ENCODE results near the gene PSEN1. TPM values are rescaled to one million over a fixed set of nuclear protein-coding genes. Genes with fewer than 3 reads are reported as not detected.

The PSEN1 gene
- total and polyA plus RNA-seq, 12 donors = 13.2 to 33.7 (median 24.1) TPM

- H3K36me3 ChIP-seq = no peaks in the 10 kb centered on the region
- peaks cover 0 to 4% (median 2%) of the 10 kb centered on the region in 7 donors for H3K27me3 ChIP-seq
- no peak for ATAC-seq
- WGBS, 2 donors = 90 to 91% methylated on average over 25 to 27 of the region's 27 CpGs
- H3K4me1 ChIP-seq = peaks cover 0 to 5% (median 2%) of the 10 kb centered on the region in 9 donors
- DNase-seq = no peak
- intact Hi-C loops (cut with DNase I) = no loop called here
- no peaks in the 10 kb centered on the region for H3K9me3 ChIP-seq
- no peak for TF ChIP-seq CTCF (IDR thresholded peaks at IDR 0.05)
- H3K27ac ChIP-seq = no peak overlapping the region
- H3K4me3 ChIP-seq = no peak overlapping the region
Measured at GRCh38 chr14:73250781-73251500, 114.6 kb downstream of the PSEN1 start.

GRCh38 chr14:73251516-73252215 lies 115.4 kb downstream of the PSEN1 start:
- H3K36me3 ChIP-seq = no peaks in the 10 kb centered on the region
- H3K4me1 ChIP-seq = no peaks in the 10 kb centered on the region
- ATAC-seq = peak in 1 of 8 donors; percentile 34
- intact Hi-C loops (cut with DNase I) = no loop called here
- no peak overlapping the region for H3K27ac ChIP-seq
- WGBS, 2 donors = 93 to 95% methylated on average over 30 of the region's 30 CpGs
- no peaks in the 10 kb centered on the region for H3K27me3 ChIP-seq
- TF ChIP-seq CTCF (IDR thresholded peaks at IDR 0.05) = no peak
- no peak overlapping the region for H3K4me3 ChIP-seq
- DNase-seq = no peak
- H3K9me3 ChIP-seq = no peaks in the 10 kb centered on the region

- no peak for ATAC-seq
- H3K27me3 ChIP-seq = no peaks in the 10 kb centered on the region
- H3K9me3 ChIP-seq = no peaks in the 10 kb centered on the region
- no peaks in the 10 kb centered on the region for H3K4me1 ChIP-seq
- no peak for DNase-seq
- 92 to 93% methylated on average over 29 of the region's 29 CpGs for WGBS, 2 donors
- TF ChIP-seq CTCF (IDR thresholded peaks at IDR 0.05) = no peak
- no peaks in the 10 kb centered on the region for H3K36me3 ChIP-seq
- intact Hi-C loops (cut with DNase I) = no loop called here
- H3K27ac ChIP-seq = no peak overlapping the region
- H3K4me3 ChIP-seq = no peak overlapping the region
Measured at GRCh38 chr14:73252491-73253322, 116.4 kb downstream of the PSEN1 start.

- Histone ChIP-seq H3K4me3 (no peak overlapping the region), H3K27ac (no peak overlapping the region), H3K36me3 (no peaks in the 10 kb centered on the region), H3K4me1 (no peaks in the 10 kb centered on the region), H3K9me3 (no peaks in the 10 kb centered on the region), H3K27me3 (no peaks in the 10 kb centered on the region)
- TF ChIP-seq CTCF (IDR thresholded peaks at IDR 0.05) = no peak
- ATAC-seq = no peak
- no peak for DNase-seq
- intact Hi-C loops (cut with DNase I) = no loop called here
- 96% methylated on average over 10 of the region's 10 CpGs for WGBS, 2 donors
Measured at GRCh38 chr14:73253323-73253610, 117.0 kb downstream of the PSEN1 start.
